ENCODE measurements around the gene MYOC. TPM values are rescaled to one million over a fixed set of nuclear protein-coding genes. Genes with fewer than 3 reads are reported as not detected.

The MYOC gene
- total and polyA plus RNA-seq, 2 donors (not counting 3 experiments of a cell fraction or from before 2014, with no cell fraction given): not detected

GRCh38 chr1:171663036-171663853 lies 10.8 kb upstream of the MYOC start:
- FAIRE-seq: no peak

More at GRCh38 chr1:171663036-171663853, 10.8 kb upstream of the MYOC start:
- Histone ChIP-seq H3K9me1 (replicated peaks; ENCODE audit: control insufficient read depth, extremely low read depth, insufficient read depth, low read length) (no peaks in the 10 kb centered on the region), H3K79me2 (ENCODE audit: control insufficient read depth, insufficient read depth, low read length) (no peaks in the 10 kb centered on the region), H3K9me3 (replicated peaks; ENCODE audit: control insufficient read depth, insufficient read depth, low read length) (no peaks in the 10 kb centered on the region), H3K4me2 (ENCODE audit: insufficient read depth, low read length) (no peak overlapping the region), H3K9ac (replicated peaks; ENCODE audit: extremely low read depth, insufficient read depth, low read length) (no peak overlapping the region), H2AFZ (ENCODE audit: low read depth, low read length) (no peak overlapping the region), H3K27me3 (ENCODE audit: control insufficient read depth in 2 of 2, insufficient read depth in 2 of 2, low read length in 2 of 2) (peaks cover 0 to 1% of the 10 kb centered on the region in 2 experiments), H3K4me1 (ENCODE audit: control insufficient read depth, extremely low read depth, insufficient read depth, low read length) (no peaks in the 10 kb centered on the region), H3K36me3 (ENCODE audit: control insufficient read depth in 2 of 2, extremely low read depth in 1 of 2, insufficient read depth in 2 of 2, low read length in 2 of 2) (no peaks in the 10 kb centered on the region), H3K27ac (ENCODE audit: insufficient read depth, low read depth, low read length) (no peak overlapping the region), H3K4me3 (replicated peaks in 1 of 3; ENCODE audit: insufficient read depth in 1 of 3, low read depth in 1 of 3, low read length in 3 of 3) (no peak overlapping the region), H4K20me1 (replicated peaks; ENCODE audit: control insufficient read depth, extremely low read depth, insufficient read depth, low read length) (no peaks in the 10 kb centered on the region)
- DNase-seq (ENCODE audit: low read depth, low spot score): no peak
- CTCF ChIA-PET: interaction anchor here (0.9 to 1.0 kb wide), 3 partner anchors 8 to 339 kb away, joined by 3 to 4 read pairs (median 3); no protein-coding TSS in a partner anchor
- intact Hi-C loops (cut with micrococcal nuclease) (no loop called here), dilution Hi-C loops (cut with MboI; ENCODE audit: extremely low pct_ligation_motif_present, low sequenced_read_pairs) (no loop called here)
- TF ChIP-seq MYC (IDR thresholded peaks at IDR 0.05; ENCODE audit: low read depth, low read length): no peak
- TF ChIP-seq POLR2A (IDR thresholded peaks at IDR 0.05; ENCODE audit: low read depth, low read length): no peak
- TF ChIP-seq JUN (IDR thresholded peaks at IDR 0.05; ENCODE audit: borderline replicate concordance, insufficient read depth, insufficient read length, low read depth): no peak
- no peak for TF ChIP-seq GATA2 (IDR thresholded peaks at IDR 0.05; ENCODE audit: insufficient read depth, insufficient read length, low read depth, low read length)
- TF ChIP-seq EZH2 (IDR thresholded peaks at IDR 0.05; ENCODE audit: borderline replicate concordance, low read depth, low read length, severe bottlenecking): no peak
- TF ChIP-seq FOS (IDR thresholded peaks at IDR 0.05; ENCODE audit: borderline replicate concordance, insufficient read depth, low read length): no peak
- TF ChIP-seq MAX (IDR thresholded peaks at IDR 0.05; ENCODE audit: insufficient read depth, insufficient read length): no peak
- TF ChIP-seq POLR2AphosphoS5 (IDR thresholded peaks at IDR 0.05; ENCODE audit: insufficient read depth, low read depth, low read length): no peak
- no peak for TF ChIP-seq CTCF (IDR thresholded peaks at IDR 0.05; ENCODE audit: extremely low read depth in 1 of 2, insufficient read depth in 1 of 2, low read depth in 1 of 2, low read length in 2 of 2)
- POLR2A ChIA-PET: no interaction called here
- BruUV-seq (replicated peaks): no TSS peak
